GM23338 (cell line): ENCODE data around the gene PNPLA2. TPM values are rescaled to one million over a fixed set of nuclear protein-coding genes. Genes with fewer than 3 reads are reported as not detected.

Source experiments
- ATAC-seq: fragments of 200-7000 bp; cut with Tn5 transposase; 3 replicates; pipeline ENCODE4 v1.9.1; 2020
- DNase-seq: peaks from one replicate; pipeline ENCODE4 v3.0.0-alpha.2; 2015; ENCODE audit warnings: low spot score
- H2AFZ ChIP-seq: fragments of 200-600 bp; sonication (generic); 2 replicates; pipeline ENCODE4 v1.8.0; 2016; ENCODE audit warnings: antibody characterized with exemption, mild to moderate bottlenecking, moderate library complexity
- H3F3A ChIP-seq: fragments of 200-600 bp; sonication (generic); replicated peaks from 2 replicates; pipeline ENCODE4 v1.8.0; 2017; ENCODE audit warnings: antibody characterized with exemption, mixed run types, low read depth
- H3K27ac ChIP-seq: fragments of 200-600 bp; sonication (generic); 2 replicates; pipeline ENCODE4 v1.6.1; 2016; ENCODE audit warnings: low read depth
- H3K27me3 ChIP-seq: fragments of 200-600 bp; sonication (generic); 2 replicates; pipeline ENCODE4 v1.8.0; 2016; ENCODE audit warnings: mild to moderate bottlenecking, mixed run types, moderate library complexity; ENCODE audit not compliant: insufficient read depth
- H3K36me3 ChIP-seq: fragments of 200-600 bp; sonication (generic); 2 replicates; pipeline ENCODE4 v1.8.0; 2016; ENCODE audit warnings: mild to moderate bottlenecking; ENCODE audit not compliant: insufficient read depth
- H3K4me1 ChIP-seq: fragments of 200-600 bp; sonication (generic); 2 replicates; pipeline ENCODE4 v1.8.0; 2016; ENCODE audit warnings: mild to moderate bottlenecking, moderate library complexity; ENCODE audit not compliant: insufficient read depth
- H3K4me2 ChIP-seq: fragments of 200-600 bp; sonication (generic); 2 replicates; pipeline ENCODE4 v1.7.1; 2017; ENCODE audit warnings: mixed run types
- H3K4me3 ChIP-seq: fragments of 200-600 bp; sonication (generic); 2 replicates; pipeline ENCODE4 v1.6.1; 2016; ENCODE audit warnings: mixed run types
- H3K79me2 ChIP-seq: fragments of 200-600 bp; sonication (generic); replicated peaks from 2 replicates; pipeline ENCODE4 v1.8.0; 2017; ENCODE audit warnings: mild to moderate bottlenecking; ENCODE audit not compliant: insufficient read depth
- H3K9me2 ChIP-seq: fragments of 200-600 bp; sonication (generic); 2 replicates; pipeline ENCODE4 v1.8.0; 2017; ENCODE audit not compliant: insufficient read depth
- H4K20me1 ChIP-seq: fragments of 200-600 bp; sonication (generic); replicated peaks from 2 replicates; pipeline ENCODE4 v1.8.0; 2017; ENCODE audit warnings: mild to moderate bottlenecking; ENCODE audit not compliant: insufficient read depth
- H3K27ac Mint-ChIP-seq: 2 replicates; pipeline ENCODE4 v1.8.0; 2020; ENCODE audit warnings: inconsistent platforms, mild to moderate bottlenecking, moderate library complexity, mixed read lengths
- H3K27me3 Mint-ChIP-seq: 3 replicates; pipeline ENCODE4 v1.8.0; 2022; ENCODE audit warnings: low read depth, mild to moderate bottlenecking, moderate library complexity, mixed read lengths, inconsistent platforms; ENCODE audit not compliant: insufficient read depth, poor library complexity
- H3K36me3 Mint-ChIP-seq: 3 replicates; pipeline ENCODE4 v1.8.0; 2021; ENCODE audit warnings: low read depth, mild to moderate bottlenecking, inconsistent platforms, moderate library complexity, mixed read lengths
- H3K4me1 Mint-ChIP-seq: 3 replicates; pipeline ENCODE4 v1.8.0; 2020; ENCODE audit warnings: mild to moderate bottlenecking, inconsistent platforms, mixed read lengths
- H3K4me3 Mint-ChIP-seq: 3 replicates; pipeline ENCODE4 v1.8.0; 2021; ENCODE audit warnings: moderate library complexity, mild to moderate bottlenecking, inconsistent platforms, mixed read lengths
- H3K9me3 Mint-ChIP-seq: 3 replicates; pipeline ENCODE4 v1.8.0; 2020; ENCODE audit warnings: moderate library complexity, mild to moderate bottlenecking, inconsistent platforms, mixed read lengths
- CREB1 ChIP-seq: fragments of 250-450 bp; sonication (Bioruptor Pico); IDR thresholded peaks from 2 replicates; pipeline ENCODE4 v1.5.0; 2020; ENCODE audit warnings: low read depth, mild to moderate bottlenecking, moderate library complexity
- CTCF ChIP-seq, 2 experiments: fragments of 200-600 bp in 1 of 2; sonication (generic) in 1 of 2; conservative IDR thresholded peaks; 2 replicates each; pipeline versions ENCODE4 v1.5.1 to v1.6.1; 2016 to 2017; ENCODE audit warnings: antibody characterized with exemption in 2 of 2, low read depth in 2 of 2, mild to moderate bottlenecking in 2 of 2, moderate library complexity in 1 of 2
- ETS1 ChIP-seq: IDR thresholded peaks from 2 replicates; pipeline ENCODE4 v1.6.1; 2016; ENCODE audit warnings: antibody characterized with exemption
- EZH2 ChIP-seq: fragments of 200-600 bp; sonication (generic); IDR thresholded peaks from one replicate; pipeline ENCODE4 v1.8.0; 2017; ENCODE audit warnings: antibody characterized with exemption, mild to moderate bottlenecking, low read depth; ENCODE audit not compliant: unreplicated experiment
- NANOG ChIP-seq: IDR thresholded peaks from 2 replicates; pipeline ENCODE4 v1.6.1; 2016; ENCODE audit warnings: antibody characterized with exemption, borderline replicate concordance
- REST ChIP-seq: IDR thresholded peaks from one replicate; pipeline ENCODE4 v1.6.1; 2018; ENCODE audit warnings: antibody characterized with exemption; ENCODE audit not compliant: unreplicated experiment
- STAT1 ChIP-seq: IDR thresholded peaks from one replicate; pipeline ENCODE4 v1.6.1; 2016; ENCODE audit warnings: antibody characterized with exemption; ENCODE audit not compliant: unreplicated experiment
- ZNF114 ChIP-seq: fragments of 250-450 bp; sonication (Bioruptor Pico); IDR thresholded peaks from 2 replicates; pipeline ENCODE4 v1.5.0; 2020; ENCODE audit warnings: mild to moderate bottlenecking, moderate library complexity
- ZNF331 ChIP-seq: fragments of 250-450 bp; sonication (Bioruptor Pico); IDR thresholded peaks from 2 replicates; pipeline ENCODE4 v1.5.0; 2020; ENCODE audit warnings: low read depth, mild to moderate bottlenecking, moderate library complexity
- polyA plus RNA-seq: library from polyadenylated mRNA; unstranded; fragments of >200 nt; fragmentation: Nextera tagmentation; extraction: Ambion mirVana; gene quantifications from 2 replicates; pipeline ENCODE4 v1.2.1, GENCODE V29; 2016
- total RNA-seq: library from RNA; depleted of rRNA; stranded (reverse); fragments of >200 nt; shearing (Covaris generic); gene quantifications from 2 replicates; pipeline ENCODE4 v1.2.3, GENCODE V29; 2014

Gene PNPLA2
- total and polyA plus RNA-seq, 2 experiments from 2014 or later: 31.1 to 45.6 TPM

- peak; percentile 50 to 56 for TF ChIP-seq CTCF (conservative IDR thresholded peaks at IDR 0.05; ENCODE audit: low read depth in 2 of 2)
- TF ChIP-seq REST: no peak
- Mint-ChIP-seq H3K9me3 (no peaks in the 10 kb centered on the region), H3K27ac (no peak overlapping the region), H3K36me3 (peaks cover 38% of the 10 kb centered on the region), H3K27me3 (peaks cover 24% of the 10 kb centered on the region), H3K4me1 (peaks cover 22% of the 10 kb centered on the region), H3K4me3 (peak overlapping the region; percentile 88)
- Histone ChIP-seq H3K4me2 (peak overlapping the region; percentile 91; the same call in 1 of the 2 replicates), H3K79me2 (peaks cover 19% of the 10 kb centered on the region), H3K36me3 (peaks cover 6% of the 10 kb centered on the region; the same call in 1 of the 2 replicates), H3K27ac (no peak overlapping the region), H2AFZ (no peak overlapping the region), H3K4me3 (peak overlapping the region; percentile 98; the same call in 1 of the 2 replicates), H4K20me1 (peaks cover 29% of the 10 kb centered on the region), H3F3A (peaks cover 20% of the 10 kb centered on the region; the same call in 1 of the 2 replicates), H3K27me3 (no peaks in the 10 kb centered on the region), H3K9me2 (no peaks in the 10 kb centered on the region), H3K4me1 (peaks cover 12% of the 10 kb centered on the region)
- ATAC-seq (no peak), DNase-seq (no peak)
Observed at GRCh38 chr11:839875-840617, 21.3 kb downstream of the PNPLA2 start.

GRCh38 chr11:841981-842369 lies 23.3 kb downstream of the PNPLA2 start:
- Histone ChIP-seq H3K4me2 (peak overlapping the region; percentile 91), H3K4me3 (peak overlapping the region; percentile 98), H3K36me3 (peaks cover 6% of the 10 kb centered on the region; the same call in 1 of the 2 replicates), H3K27me3 (no peaks in the 10 kb centered on the region), H4K20me1 (peaks cover 31% of the 10 kb centered on the region), H3K27ac (peak overlapping the region; percentile 93), H2AFZ (no peak overlapping the region), H3K9me2 (no peaks in the 10 kb centered on the region), H3K4me1 (peaks cover 25% of the 10 kb centered on the region), H3K79me2 (peaks cover 19% of the 10 kb centered on the region), H3F3A (peaks cover 20% of the 10 kb centered on the region; the same call in 1 of the 2 replicates)
- Mint-ChIP-seq H3K4me3 (peak overlapping the region; percentile 88), H3K27me3 (peaks cover 27% of the 10 kb centered on the region), H3K36me3 (peaks cover 38% of the 10 kb centered on the region), H3K9me3 (no peaks in the 10 kb centered on the region), H3K4me1 (peaks cover 29% of the 10 kb centered on the region), H3K27ac (0 out of 2 replicates have a peak overlapping the region, but pooled peaks have one; percentile 88)
- ATAC-seq: no peak; the same call in 2 of the 3 replicates
- DNase-seq: no peak
- TF ChIP-seq ZNF114 (CRISPR knock-in tag): no peak
- TF ChIP-seq ZNF331 (CRISPR knock-in tag): no peak
- TF ChIP-seq STAT1: no peak
- no peak for TF ChIP-seq CREB1 (CRISPR knock-in tag)
- no peak for TF ChIP-seq ETS1
- no peak for TF ChIP-seq CTCF (conservative IDR thresholded peaks at IDR 0.05; ENCODE audit: low read depth in 2 of 2)
- TF ChIP-seq EZH2: no peak
- TF ChIP-seq NANOG: no peak
